Inflammatory macrophage (primary cell): ENCODE data around the gene STUM.
"Not testable (repeated sequence)": the region's sequence is repeated elsewhere in the genome, so short reads cannot be mapped to it uniquely, and the experiment has no call there.

ENCODE experiments used
- DNase-seq, 2 donors: peaks; one replicate each; pipeline ENCODE4 v3.0.0-alpha.2; 2020 to 2022
- total RNA-seq, 18 experiments: gene quantifications; one replicate each; lab custom pipeline; 2026; ENCODE audit warnings: mixed read lengths in 6 of 18, inconsistent platforms in 2 of 18; lab: John Stamatoyannopoulos, UW

The STUM gene
- 2.3 to 24.1 (median 4.9) reads per million in 18 experiments for total RNA-seq

DNA sequence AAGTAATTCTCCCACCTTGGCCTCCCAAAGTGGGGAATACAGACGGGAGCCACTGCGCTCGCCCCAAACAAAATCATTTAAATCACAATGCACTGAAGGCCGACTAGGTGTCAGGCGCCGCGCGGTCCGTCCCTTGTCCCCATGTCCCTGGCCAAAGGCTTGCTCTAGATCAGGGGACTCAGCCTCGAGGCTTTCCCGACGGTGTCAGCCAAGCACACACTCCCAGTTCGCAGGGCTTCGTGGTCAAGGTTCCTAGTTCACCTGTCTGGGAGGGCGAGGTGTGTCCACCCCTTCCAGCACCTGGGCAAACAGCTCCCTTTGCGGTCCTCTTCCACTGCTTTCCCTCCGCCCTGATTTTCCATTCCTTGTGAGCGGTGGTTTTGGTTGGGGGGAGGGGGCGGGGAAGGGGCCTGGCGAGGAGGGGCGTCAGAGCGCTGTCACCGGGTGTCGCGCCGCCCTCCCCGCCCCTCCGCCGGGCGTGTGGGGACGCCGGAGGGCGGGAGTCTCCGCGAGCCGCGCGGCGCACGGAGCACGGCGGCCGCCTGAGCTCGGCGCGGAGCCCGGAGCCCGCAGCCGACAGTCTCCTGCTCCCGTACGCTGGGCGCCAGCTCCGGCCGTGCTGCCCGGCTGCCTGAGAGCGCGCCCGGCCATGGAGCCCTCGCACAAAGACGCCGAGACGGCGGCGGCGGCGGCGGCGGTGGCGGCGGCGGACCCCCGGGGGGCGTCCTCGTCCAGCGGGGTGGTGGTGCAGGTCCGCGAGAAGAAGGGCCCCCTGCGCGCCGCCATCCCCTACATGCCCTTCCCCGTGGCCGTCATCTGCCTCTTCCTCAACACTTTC, at the start of gene STUM:
STUM (plus strand) TSS at position 509 of the 838 bp plus-strand sequence; CDS start at position 650, 141 bp downstream.
- DNase-seq: peak in 1 of 2 donors; percentile 36

DNA sequence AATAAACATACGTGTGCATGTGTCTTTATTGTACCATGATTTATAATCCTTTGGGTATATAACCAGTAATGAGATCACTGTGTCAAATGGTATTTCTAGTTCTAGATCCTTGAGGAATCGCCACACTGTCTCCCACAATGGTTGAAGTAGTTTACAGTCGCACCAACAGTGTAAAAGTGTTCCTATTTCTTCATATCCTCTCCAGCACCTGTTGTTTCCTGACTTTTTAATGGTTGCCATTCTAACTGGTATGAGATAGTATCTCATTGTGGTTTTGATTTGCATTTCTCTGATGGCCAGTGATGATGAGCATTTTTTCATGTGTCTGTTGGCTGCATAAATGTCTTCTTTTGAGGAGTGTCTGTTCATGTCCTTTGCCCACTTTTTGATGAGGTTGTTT, 48.9 kb upstream of the STUM start:
- not testable (repeated sequence) for DNase-seq

DNA sequence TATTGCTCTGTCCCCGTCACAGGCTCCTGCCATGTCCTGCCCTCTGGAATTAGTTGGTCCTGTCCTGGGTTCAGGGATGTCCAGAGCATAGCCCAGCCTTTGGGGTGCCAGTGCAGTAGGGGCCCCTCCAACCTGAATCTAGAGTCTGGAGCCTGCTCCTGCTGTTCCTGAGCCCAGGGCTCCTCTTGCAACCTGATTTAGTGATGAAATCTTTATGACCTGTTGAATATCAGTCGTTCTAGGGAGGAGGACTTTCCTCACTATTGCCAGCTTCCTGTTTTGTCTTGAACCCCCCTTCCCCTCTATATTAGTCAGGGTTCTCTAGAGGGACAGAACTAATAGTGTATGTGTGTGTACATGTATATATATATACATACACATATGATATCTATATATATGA, 42.5 kb upstream of the STUM start:
- no peak for DNase-seq

- no peak for DNase-seq
Observed at GRCh38 chr1:226506921-226507320, 41.6 kb upstream of the STUM start.

- no peak for DNase-seq
Observed at GRCh38 chr1:226510453-226510852, 38.1 kb upstream of the STUM start.

GRCh38 chr1:226511296-226511695, 37.3 kb upstream of the STUM start:
- DNase-seq: no peak

GRCh38 chr1:226512076-226512728, 36.4 kb upstream of the STUM start:
- no peak for DNase-seq

DNA sequence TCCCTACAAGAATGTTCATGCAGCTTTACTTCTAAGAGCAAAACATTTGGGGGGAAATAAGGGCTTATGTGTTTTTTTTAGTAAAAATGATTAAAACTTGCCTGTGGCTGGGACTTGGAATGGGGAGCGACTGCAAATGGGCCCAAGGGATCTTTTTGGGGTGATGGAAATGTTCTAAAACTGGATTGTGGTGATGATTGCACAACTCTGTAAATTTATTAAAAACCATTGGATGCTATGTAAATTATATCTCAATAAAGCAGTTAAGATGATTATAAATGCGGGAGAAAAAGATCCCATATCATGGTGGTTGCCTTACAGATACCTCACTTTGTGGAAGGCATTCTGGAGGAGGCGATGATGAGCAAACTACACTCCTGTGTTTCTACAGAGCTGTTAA, 30.2 kb upstream of the STUM start:
- DNase-seq: no peak

GRCh38 chr1:226519135-226519534, 29.4 kb upstream of the STUM start:
- no peak for DNase-seq

DNA sequence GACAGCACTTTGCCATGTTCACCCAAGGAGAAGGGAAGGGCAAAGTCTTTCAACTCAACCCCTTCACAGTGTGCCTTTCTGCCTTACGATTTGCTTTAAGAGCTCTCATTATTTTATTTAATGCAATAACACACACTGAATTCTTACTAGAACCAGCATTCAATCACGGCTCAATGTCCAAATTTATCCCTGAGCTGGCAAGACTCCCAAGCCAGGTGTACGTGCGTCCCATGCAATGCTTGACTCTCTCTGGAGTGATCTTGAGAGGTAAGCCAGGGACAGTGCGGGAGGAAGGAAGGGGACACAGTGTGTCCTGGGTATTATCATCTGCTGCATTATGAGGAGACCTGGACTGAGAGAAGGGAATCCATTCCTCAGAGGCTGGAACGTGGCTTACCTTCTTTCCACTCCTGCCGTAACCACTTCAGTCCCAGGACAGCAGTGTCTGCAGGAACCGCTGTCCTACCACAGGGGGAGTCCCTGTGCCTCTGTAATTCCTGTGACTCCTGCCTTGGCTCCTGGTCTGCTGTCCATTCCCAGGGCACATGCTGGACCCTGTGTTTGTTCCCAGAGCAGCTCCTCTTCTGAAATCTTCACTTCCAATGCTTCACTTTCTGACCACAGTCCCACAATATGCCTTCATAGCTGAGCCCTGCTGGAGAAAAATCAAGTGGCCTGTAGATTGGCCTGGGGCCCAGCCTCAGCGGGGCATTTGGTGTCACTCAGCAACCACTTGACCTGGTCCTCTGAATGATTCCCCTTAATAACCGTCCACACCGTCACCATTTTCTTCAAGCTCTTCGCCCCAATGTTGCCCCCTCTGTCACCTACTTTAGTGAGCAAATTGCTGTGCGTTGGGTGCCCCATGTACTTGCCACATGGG, 28.6 kb upstream of the STUM start:
- DNase-seq: no peak

DNA sequence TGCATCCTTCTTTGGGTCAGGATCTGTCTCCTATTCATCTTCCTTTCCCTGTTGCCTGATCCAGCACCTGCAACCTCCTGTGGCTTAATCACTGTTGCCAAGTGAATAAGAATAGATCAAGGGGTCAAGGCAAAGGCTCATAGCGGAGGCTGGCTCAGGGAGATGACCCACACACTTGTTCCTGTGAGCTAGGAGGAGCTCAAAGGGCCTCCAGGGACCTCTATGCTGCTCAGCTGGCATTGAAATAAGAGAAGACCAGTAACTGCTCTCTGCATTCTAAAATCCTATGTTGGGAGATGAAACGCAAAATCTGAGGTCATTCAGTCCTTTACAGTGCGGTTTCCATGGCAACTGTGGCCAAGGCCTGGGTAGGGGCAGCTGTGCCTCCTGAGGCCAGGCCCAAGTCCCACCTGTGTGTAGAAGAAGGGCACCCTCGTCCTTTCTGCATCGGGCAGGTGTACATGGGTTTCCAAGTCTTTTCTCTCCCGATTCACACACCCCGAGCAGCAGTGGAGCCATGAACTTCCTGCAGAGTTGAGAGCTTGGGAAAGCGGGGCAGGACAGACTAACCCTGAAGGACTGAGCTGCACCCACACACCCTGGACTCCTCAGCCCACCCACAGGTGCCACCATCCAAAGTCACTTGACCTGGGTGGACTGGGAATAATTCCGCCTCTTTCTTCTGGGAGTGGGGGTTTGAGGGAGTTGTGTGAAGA, 27.8 kb upstream of the STUM start:
- DNase-seq: no peak

GRCh38 chr1:226523646-226524406, 24.7 kb upstream of the STUM start:
- DNase-seq: no peak

DNA sequence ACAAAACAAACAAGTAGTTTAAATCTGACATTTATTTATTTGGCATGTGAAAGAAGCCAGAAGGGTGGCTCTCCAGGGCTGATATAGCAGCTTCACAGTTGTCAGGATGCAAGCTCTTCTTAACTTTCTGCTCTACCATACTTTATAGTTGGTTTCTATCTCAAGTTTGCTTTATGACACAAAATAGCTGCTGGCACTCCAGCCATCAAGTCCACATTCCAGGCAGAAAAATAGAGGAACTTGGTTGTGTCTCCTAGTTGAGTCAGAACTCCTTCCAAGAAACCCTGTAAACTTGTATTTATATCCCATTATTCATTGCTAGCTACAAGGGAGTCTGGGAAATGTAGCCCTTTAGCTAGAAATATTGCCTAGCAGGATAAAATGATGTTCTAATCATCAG, 24.0 kb upstream of the STUM start:
- no peak for DNase-seq

DNA sequence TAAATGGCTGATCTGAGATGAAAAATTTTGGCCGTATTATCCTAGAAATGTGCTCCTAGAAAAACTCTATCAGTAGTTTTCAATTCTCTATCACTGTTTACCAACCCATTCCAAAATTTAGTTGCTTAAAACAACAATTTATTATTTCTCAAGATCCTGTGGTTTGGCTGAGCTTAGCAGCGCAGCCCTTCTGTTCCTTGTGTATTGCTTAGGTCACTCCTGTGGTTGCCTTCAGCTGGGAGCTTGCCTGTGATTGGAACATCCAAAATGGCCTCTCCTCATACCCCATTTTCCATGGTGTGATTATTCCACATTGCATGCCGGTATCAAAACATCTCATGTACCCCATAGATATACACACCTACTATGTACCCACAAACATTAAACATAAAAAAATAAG, 22.8 kb upstream of the STUM start:
- DNase-seq: no peak

DNA sequence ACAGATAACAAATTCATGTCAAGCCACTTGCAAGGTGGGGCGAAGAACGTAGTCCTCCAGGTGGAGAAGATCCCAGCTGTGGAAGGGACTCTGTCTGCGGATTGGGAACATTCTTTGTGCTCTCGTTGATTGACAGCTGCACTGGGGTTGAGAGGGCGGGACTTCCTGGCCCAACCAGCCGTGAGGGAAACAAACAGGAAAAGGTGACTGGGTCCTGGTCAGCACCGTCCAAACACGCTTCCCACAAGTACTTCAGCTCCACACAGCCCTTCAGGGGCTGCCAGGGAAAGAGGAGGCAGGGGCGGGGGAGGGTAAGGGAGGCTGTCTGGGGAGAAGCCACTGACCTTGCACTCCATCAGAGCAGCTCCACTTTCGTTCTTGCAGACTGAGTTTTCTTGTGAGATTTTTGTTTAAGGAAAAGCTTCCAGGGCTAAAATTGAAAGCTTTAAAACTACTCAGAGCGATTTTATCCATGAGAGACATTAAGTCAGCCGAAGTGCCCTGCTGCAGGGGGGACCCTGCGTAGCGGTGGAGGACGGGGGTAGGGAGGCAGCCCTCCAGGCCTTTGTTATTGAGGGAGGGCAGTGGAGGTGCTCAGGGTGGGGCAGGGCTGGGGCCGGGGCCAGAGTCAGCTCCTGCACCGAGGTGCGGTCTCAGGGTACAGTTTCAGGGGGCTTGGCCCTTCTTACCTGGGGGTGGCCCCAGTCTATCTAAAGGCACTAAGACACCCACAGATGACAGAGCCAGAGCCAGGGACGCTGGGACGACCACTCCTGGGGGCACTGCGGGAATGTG, 21.6 kb upstream of the STUM start:
- DNase-seq: no peak

- no peak for DNase-seq
Observed at GRCh38 chr1:226529891-226530290, 18.7 kb upstream of the STUM start.

GRCh38 chr1:226530591-226530990, 18.0 kb upstream of the STUM start:
- DNase-seq: no peak

GRCh38 chr1:226531360-226532093, 17.0 kb upstream of the STUM start:
- DNase-seq: no peak

- no peak for DNase-seq
Observed at GRCh38 chr1:226532553-226532952, 16.0 kb upstream of the STUM start.

GRCh38 chr1:226533220-226533619, 15.3 kb upstream of the STUM start:
- DNase-seq: no peak
